A673 (cell line): Measurements from ENCODE around the gene ANP32E. TPM values are rescaled to one million over a fixed set of nuclear protein-coding genes. Genes with fewer than 3 reads are reported as not detected.
A peak's percentile ranks its signal among the peaks of the same experiment; 100 is the strongest.

Source experiments
- Bru-seq: library from RNA; stranded (reverse); fragments of 400-500 nt; gene quantifications from one replicate; lab custom pipeline; 2021; lab: Mats Ljungman, UMichigan
- BruChase-seq, 2 experiments: library from RNA; stranded (reverse); fragments of 400-500 nt; gene quantifications; one replicate each; lab custom pipeline; 2021; lab: Mats Ljungman, UMichigan
- BruUV-seq: library from RNA; stranded (reverse); fragments of 400-500 nt; replicated peaks from 2 replicates; lab custom pipeline; 2021; lab: Mats Ljungman, UMichigan
- CTCF ChIA-PET: fragments of 300-600 bp; sonication (Branson Sonifier 250); formaldehyde crosslinking; loops from one replicate; lab custom pipeline; 2022; ENCODE audit warnings: antibody characterized with exemption; lab: Charles Lee
- POLR2A ChIA-PET: fragments of 300-600 bp; sonication (Branson Sonifier 250); formaldehyde crosslinking; loops from one replicate; lab custom pipeline; 2022; ENCODE audit warnings: antibody characterized with exemption; ENCODE audit not compliant: low non-redundant PET; lab: Charles Lee
- DNase-seq: peaks from one replicate; pipeline ENCODE4 v3.0.0-alpha.2; 2015; ENCODE audit warnings: low spot score
- H3K27ac ChIP-seq: fragments of 200-600 bp; sonication (generic); 2 replicates; pipeline ENCODE4 v1.5.1; 2016; ENCODE audit warnings: mixed run types, low read depth, mild to moderate bottlenecking, mixed read lengths, antibody characterized with exemption, low read length; ENCODE audit not compliant: poor library complexity, severe bottlenecking
- H3K27me3 ChIP-seq: fragments of 200-600 bp; sonication (generic); replicated peaks from 2 replicates; pipeline ENCODE4 v1.6.1; 2017; ENCODE audit warnings: mixed run types, low read depth, mild to moderate bottlenecking, mixed read lengths, antibody characterized with exemption, low read length; ENCODE audit not compliant: insufficient read depth, poor library complexity
- H3K36me3 ChIP-seq: fragments of 200-600 bp; sonication (generic); 2 replicates; pipeline ENCODE4 v1.6.1; 2016; ENCODE audit warnings: mixed run types, mild to moderate bottlenecking, mixed read lengths, antibody characterized with exemption, low read length; ENCODE audit not compliant: insufficient read depth, poor library complexity, severe bottlenecking
- H3K4me1 ChIP-seq: fragments of 200-600 bp; sonication (generic); 2 replicates; pipeline ENCODE4 v1.6.1; 2017; ENCODE audit warnings: mixed run types, mild to moderate bottlenecking, mixed read lengths, antibody characterized with exemption, low read length; ENCODE audit not compliant: insufficient read depth, poor library complexity, severe bottlenecking
- H3K4me3 ChIP-seq: fragments of 200-600 bp; sonication (generic); 2 replicates; pipeline ENCODE4 v1.5.1; 2016; ENCODE audit warnings: low read depth, mixed run types, mild to moderate bottlenecking, mixed read lengths, low read length; ENCODE audit not compliant: poor library complexity, severe bottlenecking
- H3K9me3 ChIP-seq: fragments of 200-600 bp; sonication (generic); 2 replicates; pipeline ENCODE4 v1.6.1; 2016; ENCODE audit warnings: mixed run types, low read depth, mild to moderate bottlenecking, mixed read lengths, antibody characterized with exemption, low read length; ENCODE audit not compliant: poor library complexity, severe bottlenecking
- EZH2 ChIP-seq: fragments of 200-600 bp; sonication (generic); IDR thresholded peaks from 2 replicates; pipeline ENCODE4 v1.6.1; 2017; ENCODE audit warnings: borderline replicate concordance, low read depth, mild to moderate bottlenecking, mixed read lengths, antibody characterized with exemption, low read length; ENCODE audit not compliant: poor library complexity, severe bottlenecking
- intact Hi-C: fragments of 100-400 bp; cut with micrococcal nuclease; formaldehyde crosslinking; loops from one replicate; pipeline ENCODE4 v1.10.0; 2022; ENCODE audit not compliant: unreplicated experiment
- long read RNA-seq: library from polyadenylated mRNA; stranded (forward); transcript quantifications from one replicate; pipeline ENCODE4 v2.0.0, GENCODE V29; 2022
- total RNA-seq: library from RNA; stranded (reverse); gene quantifications from 2 replicates; pipeline ENCODE4 v1.2.3, GENCODE V29; 2021
- TF ChIP-seq, protein P1 (sequence below): fragments of 300-800, 200-600 bp; sonication (generic); conservative IDR thresholded peaks from 2 replicates; pipeline ENCODE4 v1.5.1; 2017; ENCODE audit warnings: low read depth, mild to moderate bottlenecking, antibody characterized with exemption, low read length, moderate library complexity, mixed read lengths

Gene ANP32E
- 141 and 153 TPM in 2 replicates for total RNA-seq
- percentile 96 among the genes with signal in this experiment for Bru-seq, nascent RNA
- BruChase-seq, experiment 1, labeled RNA remaining after a 2-hour chase = percentile 99 among the genes with signal in this experiment
- BruChase-seq, experiment 2, labeled RNA remaining after a 6-hour chase = percentile 99 among the genes with signal in this experiment
- long read RNA-seq, transcript ANP32E-203 (6 exons, 1,339 nt) = minor isoform, 5 of 428 reads
- long read RNA-seq, transcript ANP32E-208 (7 exons, 3,451 nt) = major isoform, 350 of 428 reads
- long read RNA-seq, partial matches to known transcripts = 17 of 428 reads
- long read RNA-seq, other reads (novel, unspliced or antisense) = 55 of 428 reads

DNA sequence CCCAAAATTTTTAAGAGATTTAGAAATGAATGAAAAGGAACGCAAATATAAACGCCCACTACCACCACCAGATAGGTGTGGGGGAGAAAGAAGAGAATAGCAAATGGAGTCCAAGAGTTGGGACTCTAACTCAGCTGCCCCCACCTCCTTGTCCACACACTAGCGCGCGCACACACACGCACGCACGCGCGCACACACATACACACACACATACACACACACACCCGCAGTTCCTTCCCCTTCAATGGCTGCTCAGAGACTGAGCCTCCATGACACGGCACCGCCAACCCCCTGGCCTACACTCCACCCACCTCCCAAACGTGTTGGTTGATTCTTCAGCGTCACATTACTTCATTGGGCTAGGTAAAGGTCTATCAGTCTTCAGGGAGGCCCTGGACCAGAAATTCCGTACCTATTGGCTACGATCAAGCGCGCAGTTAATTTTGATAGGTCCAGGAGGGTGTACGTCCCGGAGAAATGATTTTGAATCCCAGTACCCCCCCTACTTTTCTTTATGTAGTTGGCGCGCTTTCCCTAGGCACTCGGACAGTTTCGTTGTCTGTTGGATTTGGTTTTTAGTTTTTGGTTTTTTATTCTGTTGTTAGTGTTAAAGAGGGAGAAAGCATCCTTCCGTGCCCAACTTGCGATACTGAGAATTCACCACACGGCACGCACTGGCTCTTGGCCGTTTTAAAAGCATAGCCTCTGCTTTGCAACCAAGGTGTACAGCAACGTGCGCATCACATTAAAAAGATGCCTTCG is at the start of gene ANP32E:
TSS of gene ANP32E (minus strand) at position 261 of the 762 bp plus-strand sequence. CDS start 326 bp downstream, outside the sequence.
- Histone ChIP-seq H3K27me3 (no peaks in the 10 kb centered on the region), H3K36me3 (peaks cover 8% of the 10 kb centered on the region), H3K9me3 (no peaks in the 10 kb centered on the region), H3K4me1 (peaks cover 7% of the 10 kb centered on the region), H3K27ac (peak within 1 kb of the TSS; percentile 95), H3K4me3 (peak within 1 kb of the TSS; percentile 77)
- no TSS peak for BruUV-seq
- CTCF ChIA-PET = no interaction called here
- no peak for TF ChIP-seq EZH2
- TF ChIP-seq, protein P1, sequence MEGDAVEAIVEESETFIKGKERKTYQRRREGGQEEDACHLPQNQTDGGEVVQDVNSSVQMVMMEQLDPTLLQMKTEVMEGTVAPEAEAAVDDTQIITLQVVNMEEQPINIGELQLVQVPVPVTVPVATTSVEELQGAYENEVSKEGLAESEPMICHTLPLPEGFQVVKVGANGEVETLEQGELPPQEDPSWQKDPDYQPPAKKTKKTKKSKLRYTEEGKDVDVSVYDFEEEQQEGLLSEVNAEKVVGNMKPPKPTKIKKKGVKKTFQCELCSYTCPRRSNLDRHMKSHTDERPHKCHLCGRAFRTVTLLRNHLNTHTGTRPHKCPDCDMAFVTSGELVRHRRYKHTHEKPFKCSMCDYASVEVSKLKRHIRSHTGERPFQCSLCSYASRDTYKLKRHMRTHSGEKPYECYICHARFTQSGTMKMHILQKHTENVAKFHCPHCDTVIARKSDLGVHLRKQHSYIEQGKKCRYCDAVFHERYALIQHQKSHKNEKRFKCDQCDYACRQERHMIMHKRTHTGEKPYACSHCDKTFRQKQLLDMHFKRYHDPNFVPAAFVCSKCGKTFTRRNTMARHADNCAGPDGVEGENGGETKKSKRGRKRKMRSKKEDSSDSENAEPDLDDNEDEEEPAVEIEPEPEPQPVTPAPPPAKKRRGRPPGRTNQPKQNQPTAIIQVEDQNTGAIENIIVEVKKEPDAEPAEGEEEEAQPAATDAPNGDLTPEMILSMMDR = no peak
- peak; percentile 100 for DNase-seq
- POLR2A ChIA-PET = no interaction called here
- intact Hi-C loops = loop anchor here (2.0 kb wide), 1 partner anchor 15 kb away; no protein-coding TSS in a partner anchor

DNA sequence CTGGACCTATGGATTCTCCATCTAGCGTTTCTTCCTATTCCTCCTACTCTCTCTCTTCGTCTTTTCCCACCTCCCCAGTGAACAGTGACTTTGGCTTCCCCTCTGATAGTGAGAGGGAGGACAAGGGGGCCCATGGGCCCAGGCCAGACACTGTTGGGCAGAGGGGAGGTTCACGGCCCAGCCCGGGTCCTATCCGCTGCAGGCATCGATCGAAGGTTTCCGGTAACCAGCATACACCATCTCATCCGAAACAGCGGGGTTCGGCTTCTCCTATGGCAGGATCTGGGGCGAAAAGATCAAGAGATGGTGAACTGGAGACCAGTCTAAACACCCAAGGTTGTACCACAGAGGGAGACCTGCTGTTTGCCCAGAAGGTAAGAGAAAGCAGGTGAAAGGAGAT is 47.3 kb upstream of the ANP32E start:
- intact Hi-C loops = no loop called here
- POLR2A ChIA-PET = no interaction called here

DNA sequence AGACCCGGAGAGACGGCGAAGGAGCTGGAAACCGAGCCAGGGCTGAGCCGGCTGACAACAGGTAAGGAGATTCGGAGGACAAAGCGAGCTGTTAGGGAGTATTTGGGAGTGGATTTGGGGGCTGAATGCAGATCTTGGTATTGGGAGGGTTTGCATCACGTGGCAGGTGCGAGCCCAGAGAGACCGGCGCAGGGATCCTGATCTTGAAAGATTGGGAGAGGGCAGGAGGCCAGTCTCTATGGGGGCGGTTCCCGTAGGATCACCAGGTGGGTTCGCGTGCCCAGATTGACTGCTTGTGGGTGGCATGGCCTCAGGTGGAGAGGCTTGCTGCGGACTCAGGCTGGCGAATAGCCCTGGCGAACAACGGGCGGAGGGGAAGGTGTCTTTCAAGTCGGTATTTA is 46.6 kb upstream of the ANP32E start:
- intact Hi-C loops = loop anchor here (1.0 kb wide), 1 partner anchor 12 kb away; no protein-coding TSS in a partner anchor
- BruUV-seq = TSS peak; percentile 23
- ChIA-PET CTCF (interaction anchor here (0.6 kb wide), 1 partner anchor 26 kb away, joined by 3 read pairs; no protein-coding TSS in a partner anchor), POLR2A (no interaction called here)
- peaks cover 19% of the 10 kb centered on the region for H3K4me1 ChIP-seq
- no peaks in the 10 kb centered on the region for H3K27me3 ChIP-seq
- DNase-seq = no peak
- H3K4me3 ChIP-seq = peak overlapping the region; percentile 43
- TF ChIP-seq, protein P1 = no peak
- no peak for TF ChIP-seq EZH2
- H3K36me3 ChIP-seq = no peaks in the 10 kb centered on the region
- no peak overlapping the region for H3K27ac ChIP-seq
- no peaks in the 10 kb centered on the region for H3K9me3 ChIP-seq

More for the DNA sequence above, 47.3 kb upstream of the ANP32E start:
- no TSS peak for BruUV-seq
- no peak for TF ChIP-seq EZH2
- TF ChIP-seq, protein P1 = no peak
- H3K36me3 ChIP-seq = no peaks in the 10 kb centered on the region
- peaks cover 19% of the 10 kb centered on the region for H3K4me1 ChIP-seq
- peak overlapping the region; percentile 43 for H3K4me3 ChIP-seq
- CTCF ChIA-PET = no interaction called here
- no peaks in the 10 kb centered on the region for H3K27me3 ChIP-seq
- no peak for DNase-seq
- no peaks in the 10 kb centered on the region for H3K9me3 ChIP-seq
- no peak overlapping the region for H3K27ac ChIP-seq
